ENCODE measurements around the gene ASB18. TPM values are rescaled to one million over a fixed set of nuclear protein-coding genes. Genes with fewer than 3 reads are reported as not detected.

Gene ASB18
- total and polyA plus RNA-seq, 4 donors: not detected

DNA sequence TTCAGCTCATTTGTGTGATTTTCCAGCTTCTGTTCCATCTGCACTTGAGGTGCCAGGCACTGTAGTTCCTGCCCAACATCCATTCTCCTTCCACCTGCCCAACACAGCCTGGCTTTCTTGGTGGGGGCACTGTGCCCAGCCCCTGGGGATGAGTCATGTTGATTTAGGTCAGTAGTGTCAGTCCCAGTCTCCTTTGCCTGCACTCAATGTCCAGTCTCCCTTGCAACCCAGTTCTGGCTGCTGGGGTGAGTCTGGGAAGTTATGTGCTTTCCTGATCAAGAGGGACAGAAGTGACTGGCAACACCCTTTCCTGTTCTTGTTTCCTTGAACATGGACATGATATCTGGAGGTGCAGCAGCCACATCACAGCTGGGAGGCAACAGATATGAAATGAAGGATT lies 1.5 kb upstream of the ASB18 start:
- no peak for DNase-seq (ENCODE audit: low spot score)
- TF ChIP-seq NR2F2 (IDR thresholded peaks at IDR 0.05): no peak
- TF ChIP-seq EGR1 (IDR thresholded peaks at IDR 0.05; ENCODE audit: low read depth in 2 of 2): no peak
- no peak for TF ChIP-seq MAX (IDR thresholded peaks at IDR 0.05)
- TF ChIP-seq, protein P1, sequence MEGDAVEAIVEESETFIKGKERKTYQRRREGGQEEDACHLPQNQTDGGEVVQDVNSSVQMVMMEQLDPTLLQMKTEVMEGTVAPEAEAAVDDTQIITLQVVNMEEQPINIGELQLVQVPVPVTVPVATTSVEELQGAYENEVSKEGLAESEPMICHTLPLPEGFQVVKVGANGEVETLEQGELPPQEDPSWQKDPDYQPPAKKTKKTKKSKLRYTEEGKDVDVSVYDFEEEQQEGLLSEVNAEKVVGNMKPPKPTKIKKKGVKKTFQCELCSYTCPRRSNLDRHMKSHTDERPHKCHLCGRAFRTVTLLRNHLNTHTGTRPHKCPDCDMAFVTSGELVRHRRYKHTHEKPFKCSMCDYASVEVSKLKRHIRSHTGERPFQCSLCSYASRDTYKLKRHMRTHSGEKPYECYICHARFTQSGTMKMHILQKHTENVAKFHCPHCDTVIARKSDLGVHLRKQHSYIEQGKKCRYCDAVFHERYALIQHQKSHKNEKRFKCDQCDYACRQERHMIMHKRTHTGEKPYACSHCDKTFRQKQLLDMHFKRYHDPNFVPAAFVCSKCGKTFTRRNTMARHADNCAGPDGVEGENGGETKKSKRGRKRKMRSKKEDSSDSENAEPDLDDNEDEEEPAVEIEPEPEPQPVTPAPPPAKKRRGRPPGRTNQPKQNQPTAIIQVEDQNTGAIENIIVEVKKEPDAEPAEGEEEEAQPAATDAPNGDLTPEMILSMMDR (IDR thresholded peaks at IDR 0.05; ENCODE audit: low read depth, low read length, missing input control): no peak
- no peak for TF ChIP-seq SP1 (IDR thresholded peaks at IDR 0.05)
- no peak for TF ChIP-seq ZBTB33 (IDR thresholded peaks at IDR 0.05)
- TF ChIP-seq YY1 (IDR thresholded peaks at IDR 0.05): no peak
- TF ChIP-seq TAF1 (conservative IDR thresholded peaks at IDR 0.05): no peak
- TF ChIP-seq REST (IDR thresholded peaks at IDR 0.05): no peak
- TF ChIP-seq, protein P2, sequence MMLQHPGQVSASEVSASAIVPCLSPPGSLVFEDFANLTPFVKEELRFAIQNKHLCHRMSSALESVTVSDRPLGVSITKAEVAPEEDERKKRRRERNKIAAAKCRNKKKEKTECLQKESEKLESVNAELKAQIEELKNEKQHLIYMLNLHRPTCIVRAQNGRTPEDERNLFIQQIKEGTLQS (IDR thresholded peaks at IDR 0.05): no peak
- no peak for TF ChIP-seq RXRA (IDR thresholded peaks at IDR 0.05)
- no peak for TF ChIP-seq FOXA2 (IDR thresholded peaks at IDR 0.05)
- TF ChIP-seq JUND (IDR thresholded peaks at IDR 0.05): no peak
- TF ChIP-seq HNF4G (IDR thresholded peaks at IDR 0.05): no peak
- no peak for TF ChIP-seq GABPA (IDR thresholded peaks at IDR 0.05 in 1 of 2, conservative IDR thresholded peaks at IDR 0.05 in 1 of 2)
- TF ChIP-seq HNF4A (conservative IDR thresholded peaks at IDR 0.05): no peak
- TF ChIP-seq FOXA1 (IDR thresholded peaks at IDR 0.05): no peak
- Histone ChIP-seq H3K27me3 (ENCODE audit: control insufficient read depth in 4 of 4, insufficient read depth in 4 of 4, low read length in 3 of 4) (peaks cover 0 to 2% (median 0%) of the 10 kb centered on the region in 4 donors), H3K27ac (ENCODE audit: low read depth in 1 of 2, low read length in 2 of 2) (no peak overlapping the region), H3K4me3 (ENCODE audit: low read depth in 1 of 3, low read length in 3 of 3) (no peak overlapping the region), H3K9ac (ENCODE audit: low read depth in 1 of 2, low read length in 2 of 2) (no peak overlapping the region), H3K9me3 (ENCODE audit: control insufficient read depth in 4 of 4, low read length in 3 of 4) (peaks cover 2 to 6% (median 3%) of the 10 kb centered on the region in 4 donors), H3K4me1 (ENCODE audit: control insufficient read depth in 4 of 4, insufficient read depth in 4 of 4, low read length in 3 of 4) (no peaks in the 10 kb centered on the region), H3K36me3 (ENCODE audit: control insufficient read depth in 4 of 4, insufficient read depth in 3 of 4, low read depth in 1 of 4, low read length in 3 of 4) (no peaks in the 10 kb centered on the region)

- Histone ChIP-seq H3K9me3 (ENCODE audit: control insufficient read depth in 4 of 4, low read length in 3 of 4) (no peaks in the 10 kb centered on the region), H3K27ac (ENCODE audit: low read depth in 1 of 2, low read length in 2 of 2) (no peak overlapping the region), H3K27me3 (ENCODE audit: control insufficient read depth in 4 of 4, insufficient read depth in 4 of 4, low read length in 3 of 4) (peaks cover 0 to 3% (median under 1%) of the 10 kb centered on the region in 4 donors), H3K36me3 (ENCODE audit: control insufficient read depth in 4 of 4, insufficient read depth in 3 of 4, low read depth in 1 of 4, low read length in 3 of 4) (no peaks in the 10 kb centered on the region), H3K9ac (ENCODE audit: low read depth in 1 of 2, low read length in 2 of 2) (no peak overlapping the region), H3K4me1 (ENCODE audit: control insufficient read depth in 4 of 4, insufficient read depth in 4 of 4, low read length in 3 of 4) (no peaks in the 10 kb centered on the region), H3K4me3 (ENCODE audit: low read depth in 1 of 3, low read length in 3 of 3) (no peak overlapping the region)
- TF ChIP-seq EGR1 (IDR thresholded peaks at IDR 0.05; ENCODE audit: low read depth in 2 of 2) (no peak), ZBTB33 (IDR thresholded peaks at IDR 0.05) (no peak), MAX (IDR thresholded peaks at IDR 0.05) (no peak), YY1 (IDR thresholded peaks at IDR 0.05) (no peak), NR2F2 (IDR thresholded peaks at IDR 0.05) (no peak), TAF1 (conservative IDR thresholded peaks at IDR 0.05) (no peak), HNF4A (conservative IDR thresholded peaks at IDR 0.05) (no peak), JUND (IDR thresholded peaks at IDR 0.05) (no peak), FOXA1 (IDR thresholded peaks at IDR 0.05) (no peak)
- TF ChIP-seq, protein P1 (IDR thresholded peaks at IDR 0.05; ENCODE audit: low read depth, low read length, missing input control): no peak
- DNase-seq (ENCODE audit: low spot score): peak; percentile 13
- 79% methylated on average over 7 of the region's 7 CpGs for WGBS
Measured at GRCh38 chr2:236262238-236262637, 2.0 kb downstream of the ASB18 start.
